ENCODE results near the gene KAZN.

GRCh38 chr1:14567056-14567455, 31.4 kb upstream of the KAZN start:
- no peak for TF ChIP-seq SUZ12 (IDR thresholded peaks at IDR 0.05)
- TF ChIP-seq ARNT (IDR thresholded peaks at IDR 0.05): no peak
- no peak for TF ChIP-seq BHLHE40 (IDR thresholded peaks at IDR 0.05; ENCODE audit: borderline replicate concordance)
- no peak for TF ChIP-seq TARDBP (IDR thresholded peaks at IDR 0.05)
- no peak for TF ChIP-seq SP1 (IDR thresholded peaks at IDR 0.05)
- no peak for TF ChIP-seq NFRKB (IDR thresholded peaks at IDR 0.05)

Measured in HEK293T (cell line).